ENCODE measurements around the gene CDH22.

The CDH22 gene

DNA sequence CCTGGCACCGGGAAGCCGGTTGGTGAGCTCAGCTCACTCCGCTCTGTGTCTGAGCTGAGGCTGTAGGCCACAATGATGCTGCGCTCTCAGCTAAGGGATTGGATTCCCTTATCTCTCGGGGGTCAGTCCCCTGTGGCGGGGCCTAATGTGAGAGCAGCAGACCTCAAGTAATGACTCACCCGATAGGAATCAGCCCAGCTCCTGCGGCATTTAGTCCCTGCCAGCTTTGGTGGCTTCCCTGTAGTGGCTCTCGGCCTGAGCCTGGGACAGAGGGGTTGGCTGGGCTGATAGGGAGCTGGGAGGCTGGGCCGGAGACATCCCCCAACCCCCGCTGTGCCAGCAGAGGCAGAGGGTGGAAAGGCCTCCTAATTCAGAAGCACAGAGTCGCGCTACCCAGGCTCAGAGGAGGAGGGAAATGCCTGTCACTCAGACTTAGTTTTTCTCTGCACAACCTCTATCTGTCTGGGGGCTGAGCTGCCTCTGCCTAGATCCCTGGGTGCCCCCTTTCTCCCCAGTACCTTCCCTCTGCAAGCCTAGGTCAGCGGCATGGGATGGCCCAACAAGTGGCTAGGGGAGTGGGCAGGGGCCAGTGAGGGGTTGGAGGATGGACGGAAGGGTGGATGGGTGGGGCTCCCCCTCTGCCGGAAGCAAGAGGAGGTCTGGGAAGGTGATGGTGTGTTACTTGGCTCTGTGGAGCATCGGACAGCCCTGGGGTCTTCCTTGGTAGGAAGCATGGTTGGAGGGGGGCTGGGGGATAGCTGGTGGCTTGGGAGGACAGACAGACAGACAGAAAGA is 92.2 kb downstream of the CDH22 start:
- TF ChIP-seq CTCF (IDR thresholded peaks at IDR 0.05; ENCODE audit: insufficient read depth, missing control alignments), result no peak
- DNase-seq (ENCODE audit: insufficient read length, low spot score) (peak; percentile 48), FAIRE-seq (no peak)

GRCh38 chr20:46214824-46215488 is 93.3 kb downstream of the CDH22 start:
- DNase-seq (ENCODE audit: insufficient read length, low spot score), result no peak
- TF ChIP-seq CTCF (IDR thresholded peaks at IDR 0.05; ENCODE audit: insufficient read depth, missing control alignments), result no peak
- no peak for FAIRE-seq

GRCh38 chr20:46213946-46214823 is 94.1 kb downstream of the CDH22 start:
- TF ChIP-seq CTCF (IDR thresholded peaks at IDR 0.05; ENCODE audit: insufficient read depth, missing control alignments), result no peak
- no peak for DNase-seq (ENCODE audit: insufficient read length, low spot score)
- FAIRE-seq, result no peak

DNA sequence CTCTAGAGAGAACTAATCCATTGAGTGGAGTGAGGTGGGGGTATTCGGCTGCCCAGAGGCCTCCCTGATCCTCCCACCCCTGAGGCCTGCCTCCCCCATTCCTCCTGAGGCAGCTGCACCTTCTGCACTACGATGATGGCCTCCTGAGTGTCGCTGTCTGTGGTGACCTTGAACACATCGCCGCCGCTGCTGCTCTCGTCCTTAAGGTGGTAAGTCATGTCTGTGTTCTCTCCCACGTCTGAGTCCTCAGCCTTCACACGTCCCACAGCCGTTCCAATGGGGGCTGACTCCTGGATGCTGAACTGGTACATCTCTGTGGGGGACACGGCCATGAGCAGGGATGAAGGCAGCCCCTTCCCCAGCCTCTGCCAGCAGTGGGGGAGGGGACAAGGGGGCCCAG is 95.4 kb downstream of the CDH22 start:
- no peak for TF ChIP-seq CTCF (IDR thresholded peaks at IDR 0.05; ENCODE audit: insufficient read depth, missing control alignments)
- no peak for FAIRE-seq

GRCh38 chr20:46212252-46212651 is 96.0 kb downstream of the CDH22 start:
- DNase-seq (ENCODE audit: insufficient read length, low spot score) (no peak), FAIRE-seq (no peak)
- TF ChIP-seq CTCF (IDR thresholded peaks at IDR 0.05; ENCODE audit: insufficient read depth, missing control alignments), result no peak

More for the DNA sequence above, 95.4 kb downstream of the CDH22 start:
- no peak for DNase-seq (ENCODE audit: insufficient read length, low spot score)

- no peak for TF ChIP-seq CTCF (IDR thresholded peaks at IDR 0.05; ENCODE audit: insufficient read depth, missing control alignments)
- FAIRE-seq (no peak), DNase-seq (ENCODE audit: insufficient read length, low spot score) (no peak)
Observed at GRCh38 chr20:46211331-46211722, 97.0 kb downstream of the CDH22 start.
